Ishikawa (cell line): ENCODE results near the gene ATG14.

Source experiments
- CEBPB ChIP-seq: IDR thresholded peaks from 2 replicates; pipeline ENCODE4 v1.6.1; 2012
- CREB1 ChIP-seq: IDR thresholded peaks from 2 replicates; pipeline ENCODE4 v1.6.1; 2012; ENCODE audit warnings: low read depth
- EGR1 ChIP-seq: IDR thresholded peaks from 2 replicates; pipeline ENCODE4 v1.6.1; 2012
- EP300 ChIP-seq: IDR thresholded peaks from 2 replicates; pipeline ENCODE4 v1.6.1; 2012; ENCODE audit warnings: borderline replicate concordance
- FOXM1 ChIP-seq: IDR thresholded peaks from 2 replicates; pipeline ENCODE4 v1.6.1; 2012; ENCODE audit warnings: low read depth, borderline replicate concordance
- MAX ChIP-seq: IDR thresholded peaks from 2 replicates; pipeline ENCODE4 v1.6.1; 2012
- NFIC ChIP-seq: IDR thresholded peaks from 2 replicates; pipeline ENCODE4 v1.6.1; 2012
- RAD21 ChIP-seq: IDR thresholded peaks from 2 replicates; pipeline ENCODE4 v1.6.1; 2012; ENCODE audit warnings: low read depth
- REST ChIP-seq: IDR thresholded peaks from 2 replicates; pipeline ENCODE4 v1.6.1; 2012; ENCODE audit warnings: low read depth, mild to moderate bottlenecking
- TAF1 ChIP-seq: IDR thresholded peaks from 2 replicates; pipeline ENCODE4 v1.6.1; 2012; ENCODE audit warnings: low read depth, mild to moderate bottlenecking
- TCF12 ChIP-seq: IDR thresholded peaks from 2 replicates; pipeline ENCODE4 v1.6.1; 2012; ENCODE audit warnings: low read depth
- TEAD4 ChIP-seq: IDR thresholded peaks from 2 replicates; pipeline ENCODE4 v1.6.1; 2012
- YY1 ChIP-seq: IDR thresholded peaks from 2 replicates; pipeline ENCODE4 v1.6.1; 2012; ENCODE audit warnings: low read depth
- ZBTB7A ChIP-seq: IDR thresholded peaks from 2 replicates; pipeline ENCODE4 v1.6.1; 2012; ENCODE audit warnings: low read depth
- TF ChIP-seq, protein P1 (sequence below): IDR thresholded peaks from 2 replicates; pipeline ENCODE4 v1.6.1; 2012

The ATG14 gene

DNA sequence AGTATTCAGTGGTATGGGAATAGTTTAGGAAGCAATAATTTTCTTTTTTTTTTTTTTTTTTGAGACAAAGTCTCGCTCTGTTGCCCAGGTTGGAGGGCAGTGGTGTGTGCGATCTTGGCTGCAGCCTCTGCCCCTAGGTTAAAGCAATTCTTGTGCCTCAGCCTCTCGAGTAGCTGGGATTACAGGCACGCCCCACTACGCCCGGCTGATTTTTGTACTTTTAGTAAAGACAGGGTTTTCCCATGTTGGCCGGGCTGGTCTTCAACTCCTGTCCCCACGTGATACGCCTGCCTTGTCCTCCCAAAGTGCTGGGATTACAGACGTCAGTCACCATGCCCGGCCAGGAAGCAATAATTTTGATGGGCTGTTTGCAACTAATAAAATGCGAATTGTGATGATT, 62.1 kb downstream of the ATG14 start:
- no peak for TF ChIP-seq YY1
- TF ChIP-seq, protein P1, sequence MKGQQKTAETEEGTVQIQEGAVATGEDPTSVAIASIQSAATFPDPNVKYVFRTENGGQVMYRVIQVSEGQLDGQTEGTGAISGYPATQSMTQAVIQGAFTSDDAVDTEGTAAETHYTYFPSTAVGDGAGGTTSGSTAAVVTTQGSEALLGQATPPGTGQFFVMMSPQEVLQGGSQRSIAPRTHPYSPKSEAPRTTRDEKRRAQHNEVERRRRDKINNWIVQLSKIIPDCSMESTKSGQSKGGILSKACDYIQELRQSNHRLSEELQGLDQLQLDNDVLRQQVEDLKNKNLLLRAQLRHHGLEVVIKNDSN: peak; percentile 75
- no peak for TF ChIP-seq TEAD4
- TF ChIP-seq ZBTB7A: no peak
- 0 out of 2 replicates have a peak, but pooled peaks have one; percentile 13 for TF ChIP-seq NFIC
- no peak for TF ChIP-seq RAD21
- no peak for TF ChIP-seq FOXM1
- no peak for TF ChIP-seq CREB1
- no peak for TF ChIP-seq TAF1
- no peak for TF ChIP-seq CEBPB
- no peak for TF ChIP-seq REST
- no peak for TF ChIP-seq EGR1
- no peak for TF ChIP-seq MAX
- TF ChIP-seq EP300: no peak

GRCh38 chr14:55348766-55349453, 62.7 kb downstream of the ATG14 start:
- TF ChIP-seq MAX: no peak
- no peak for TF ChIP-seq REST
- no peak for TF ChIP-seq YY1
- TF ChIP-seq, protein P1: no peak
- TF ChIP-seq TCF12: no peak
- TF ChIP-seq NFIC: no peak

DNA sequence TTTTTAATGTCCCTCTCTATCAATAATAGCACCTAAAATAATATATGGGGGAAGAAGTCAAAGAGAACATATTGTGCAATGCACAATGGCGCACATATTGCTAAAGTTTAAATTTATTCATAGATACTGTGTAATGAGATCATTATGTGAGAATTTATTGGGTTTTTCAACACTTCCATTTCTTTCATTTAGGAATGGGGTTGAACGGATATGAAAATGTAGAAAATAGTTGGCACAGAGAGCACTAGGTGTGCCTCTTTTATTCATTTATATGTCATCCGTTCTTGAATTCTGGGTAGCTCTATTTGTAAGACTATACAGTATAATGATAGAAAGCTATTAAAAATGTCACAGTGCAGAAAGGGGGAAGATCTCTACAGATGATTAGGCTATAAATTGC, 63.9 kb downstream of the ATG14 start:
- TF ChIP-seq FOXM1 (no peak), ZBTB7A (no peak), MAX (no peak), CREB1 (no peak), REST (no peak)

DNA sequence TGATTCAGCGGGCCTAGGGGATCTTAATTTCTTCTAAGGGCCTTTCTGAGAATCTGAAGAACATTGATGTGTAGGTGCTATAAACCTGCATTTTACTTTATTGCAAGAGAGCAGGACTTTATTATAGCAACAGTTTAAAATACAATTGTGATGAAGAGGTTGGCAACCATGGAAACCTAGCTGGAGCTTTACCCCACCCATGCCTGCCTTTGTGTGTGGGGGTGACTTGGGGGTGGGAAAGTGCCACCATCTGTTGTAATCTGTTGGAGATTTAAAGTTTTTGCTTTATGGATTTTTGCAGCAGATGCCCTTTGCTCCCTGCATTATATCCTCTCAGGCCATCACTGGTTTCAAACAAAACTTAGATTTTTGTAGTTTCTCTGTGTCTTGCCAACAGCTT, 64.6 kb downstream of the ATG14 start:
- TF ChIP-seq TAF1: no peak
- TF ChIP-seq, protein P1: no peak
- TF ChIP-seq TEAD4: no peak
- no peak for TF ChIP-seq YY1
- no peak for TF ChIP-seq REST
- no peak for TF ChIP-seq FOXM1
- TF ChIP-seq EP300: no peak
- TF ChIP-seq EGR1: no peak
- no peak for TF ChIP-seq TCF12
- TF ChIP-seq NFIC: no peak
- no peak for TF ChIP-seq CREB1
- no peak for TF ChIP-seq ZBTB7A
- no peak for TF ChIP-seq MAX
- TF ChIP-seq RAD21: no peak
- no peak for TF ChIP-seq CEBPB
